Measurements from ENCODE around the gene RAP1GAP.

RAP1GAP gene

DNA sequence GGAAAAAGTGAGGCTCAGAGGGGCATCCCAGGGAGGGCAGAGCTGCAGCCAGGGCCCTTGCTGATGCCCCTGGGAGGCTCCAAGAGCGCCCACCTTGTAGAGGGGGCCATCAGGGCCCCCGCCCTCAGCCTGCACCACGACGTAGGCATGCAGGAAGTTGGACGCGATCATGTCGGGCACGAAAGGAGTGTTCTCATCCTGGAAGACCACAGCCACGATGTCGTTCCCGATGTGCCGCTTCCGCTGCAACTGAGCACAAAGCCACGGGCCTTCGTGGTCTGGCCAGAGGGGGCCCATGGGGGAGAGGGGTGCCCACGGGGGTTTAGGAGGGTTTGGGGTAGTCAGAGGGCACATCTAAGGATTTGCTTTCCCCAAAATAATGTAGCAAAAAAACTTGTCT is 59.1 kb downstream of the RAP1GAP start:
- no peak for DNase-seq (ENCODE audit: low read depth)

GRCh38 chr1:21608798-21609197 is 60.4 kb downstream of the RAP1GAP start:
- no peak for DNase-seq (ENCODE audit: low read depth)

- peak; percentile 5 for DNase-seq (ENCODE audit: low read depth)
Observed at GRCh38 chr1:21607549-21608529, 61.3 kb downstream of the RAP1GAP start.

GRCh38 chr1:21605964-21606705 is 63.0 kb downstream of the RAP1GAP start:
- no peak for DNase-seq (ENCODE audit: low read depth)

GRCh38 chr1:21605012-21605715 is 64.0 kb downstream of the RAP1GAP start:
- no peak for DNase-seq (ENCODE audit: low read depth)

GRCh38 chr1:21604208-21604957 is 64.8 kb downstream of the RAP1GAP start:
- DNase-seq (ENCODE audit: low read depth) = no peak

- no peak for DNase-seq (ENCODE audit: low read depth)
Observed at GRCh38 chr1:21603177-21604138, 65.7 kb downstream of the RAP1GAP start.

DNA sequence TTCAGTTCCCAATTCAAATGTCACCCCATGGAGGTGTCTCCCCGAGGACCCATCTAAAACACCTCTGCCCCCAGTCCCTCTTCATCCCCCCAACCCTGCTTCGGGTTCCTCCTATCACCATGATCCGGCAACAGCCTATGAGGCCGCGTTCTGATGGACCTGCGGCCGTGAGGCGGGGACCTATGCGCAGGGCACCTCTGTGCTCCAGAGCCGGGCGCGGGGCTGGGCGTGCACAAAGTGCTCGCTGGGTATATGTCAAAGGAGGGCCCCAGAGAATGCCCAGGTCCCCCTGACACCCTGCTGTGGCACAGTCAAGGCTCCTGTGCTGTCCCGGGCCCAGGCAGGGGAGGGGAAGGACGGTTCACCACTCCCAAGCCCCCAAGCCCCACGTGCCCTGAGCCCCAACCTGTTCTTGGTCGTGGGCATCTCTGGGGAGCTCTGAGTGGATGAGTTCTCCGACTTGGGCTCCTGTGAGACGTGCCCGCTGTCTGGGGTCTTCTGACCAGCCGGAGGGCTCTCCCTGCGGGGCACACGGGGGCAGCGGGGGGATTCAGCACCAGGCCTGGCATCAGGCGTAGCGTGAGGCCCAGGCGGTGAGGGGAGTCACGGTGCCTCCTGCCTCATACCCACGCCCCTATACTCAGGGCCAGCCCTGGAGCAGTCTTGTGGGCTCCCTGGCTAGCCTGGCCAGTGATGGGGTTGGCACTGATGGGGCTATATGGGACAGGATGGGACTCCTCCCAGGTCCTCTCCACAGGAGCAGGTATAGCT is 67.7 kb downstream of the RAP1GAP start:
- DNase-seq (ENCODE audit: low read depth) = no peak

- no peak for DNase-seq (ENCODE audit: low read depth)
Observed at GRCh38 chr1:21599402-21599801, 69.8 kb downstream of the RAP1GAP start.

- no peak for DNase-seq (ENCODE audit: low read depth)
Observed at GRCh38 chr1:21598904-21599303, 70.3 kb downstream of the RAP1GAP start.

DNA sequence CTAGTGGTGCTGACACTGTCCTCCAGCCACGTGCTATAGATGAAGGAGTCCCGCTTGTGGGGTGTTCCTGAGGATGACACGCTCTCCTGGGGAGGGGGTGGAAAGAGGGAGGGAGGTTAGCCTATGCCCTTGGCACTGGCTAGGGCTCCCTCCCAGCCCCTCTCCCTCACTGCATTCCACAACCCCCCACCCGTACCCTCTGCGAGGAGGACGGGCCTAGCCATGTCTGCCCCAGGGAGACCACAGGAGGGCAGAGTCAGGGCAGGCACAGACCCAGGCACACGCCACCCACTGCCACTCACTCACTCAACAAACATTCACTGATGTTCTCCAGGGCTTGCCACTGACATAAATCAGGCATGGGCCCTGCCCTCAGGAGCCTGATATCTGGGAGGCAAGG is 70.7 kb downstream of the RAP1GAP start:
- DNase-seq (ENCODE audit: low read depth) = no peak

- no peak for DNase-seq (ENCODE audit: low read depth)
Observed at GRCh38 chr1:21597753-21598152, 71.4 kb downstream of the RAP1GAP start.

- DNase-seq (ENCODE audit: low read depth) = no peak
Observed at GRCh38 chr1:21596628-21597027, 72.5 kb downstream of the RAP1GAP start.

DNA sequence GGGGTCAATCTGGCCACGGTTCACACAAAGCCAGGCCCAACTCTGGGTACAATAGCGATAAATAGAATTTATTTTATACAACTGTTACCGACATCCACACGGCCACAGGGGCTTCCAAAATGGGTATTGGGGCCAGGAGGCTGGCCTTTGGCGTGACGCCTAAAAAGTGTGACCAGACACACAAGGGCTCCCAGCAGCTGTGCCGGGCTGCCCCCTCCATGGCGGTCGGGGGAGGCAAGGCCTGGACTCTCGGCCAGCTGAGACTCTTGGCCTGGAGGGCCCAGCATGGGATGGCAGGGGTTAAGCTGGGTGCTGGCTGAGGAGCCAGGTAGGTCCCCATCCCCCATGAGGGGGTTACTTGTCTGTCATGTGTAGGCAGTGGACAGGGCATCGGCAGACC is 73.0 kb downstream of the RAP1GAP start:
- DNase-seq (ENCODE audit: low read depth) = no peak

DNA sequence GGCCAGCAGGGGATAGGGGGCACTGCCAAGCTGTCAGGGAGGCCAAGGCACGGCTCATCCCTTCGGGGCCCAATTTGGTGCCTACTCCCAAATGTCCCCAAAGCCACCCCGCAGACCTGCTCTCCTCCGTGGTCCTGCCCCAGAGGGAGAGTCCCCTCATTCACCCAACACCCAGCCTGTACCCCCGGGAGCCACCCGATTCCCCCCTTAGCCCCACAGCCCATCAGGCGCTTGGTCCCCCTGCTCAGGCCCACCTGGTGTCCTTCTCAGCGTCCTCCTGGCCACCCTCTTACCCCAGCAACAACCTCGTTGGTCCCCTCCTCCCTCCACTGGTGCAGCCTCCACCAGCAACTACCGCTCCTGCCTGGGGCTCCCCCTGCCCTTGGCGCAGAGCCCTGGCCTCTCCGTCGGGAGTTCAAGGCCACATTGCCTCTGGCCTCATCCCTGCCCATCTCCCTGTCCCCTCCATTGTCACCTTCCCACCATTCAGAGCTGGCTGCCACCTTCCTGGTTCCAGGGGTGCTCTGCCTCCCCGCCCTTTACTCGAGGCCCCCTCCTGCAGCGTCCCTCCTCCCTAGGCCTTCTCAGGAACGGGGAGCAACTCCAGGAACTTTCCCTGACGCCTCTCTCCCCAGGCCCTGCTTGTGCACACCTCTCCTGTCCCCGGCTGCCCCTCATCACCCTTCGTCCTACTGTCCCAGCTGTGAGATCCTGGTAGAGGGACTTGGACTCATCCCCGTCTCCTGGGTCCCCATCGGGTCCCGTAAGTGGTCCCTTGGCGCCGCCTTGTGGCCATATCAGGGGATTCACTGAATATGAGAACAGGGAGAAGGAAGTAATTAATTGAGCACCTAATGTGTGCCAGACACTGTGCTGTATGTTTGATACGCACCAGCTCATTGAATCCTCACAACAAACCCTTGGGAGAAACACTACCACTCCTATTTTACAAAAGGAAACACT is 73.9 kb downstream of the RAP1GAP start:
- peak; percentile 16 for DNase-seq (ENCODE audit: low read depth)

DNA sequence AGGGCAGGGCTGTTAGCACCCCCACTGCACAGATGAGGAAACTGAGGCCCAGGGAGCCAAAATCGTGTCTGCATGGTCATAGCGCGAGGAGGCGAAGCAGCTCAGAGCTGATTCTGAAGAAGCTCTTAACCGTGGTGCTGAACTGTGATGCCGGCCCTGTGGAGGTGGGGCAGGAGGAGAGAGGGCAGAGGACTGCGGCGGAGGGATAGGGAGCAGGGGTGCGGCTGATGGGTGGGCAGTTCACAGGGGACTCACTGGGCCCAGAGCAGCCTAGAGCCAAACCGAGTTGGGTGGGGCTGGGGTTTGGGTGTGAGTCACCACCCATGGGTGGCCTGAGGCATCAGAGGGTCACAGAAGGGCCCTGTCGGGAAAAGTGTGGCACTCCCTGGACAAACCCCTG is 74.7 kb downstream of the RAP1GAP start:
- no peak for DNase-seq (ENCODE audit: low read depth)

GRCh38 chr1:21593231-21593630 is 75.9 kb downstream of the RAP1GAP start:
- DNase-seq (ENCODE audit: low read depth) = no peak

DNA sequence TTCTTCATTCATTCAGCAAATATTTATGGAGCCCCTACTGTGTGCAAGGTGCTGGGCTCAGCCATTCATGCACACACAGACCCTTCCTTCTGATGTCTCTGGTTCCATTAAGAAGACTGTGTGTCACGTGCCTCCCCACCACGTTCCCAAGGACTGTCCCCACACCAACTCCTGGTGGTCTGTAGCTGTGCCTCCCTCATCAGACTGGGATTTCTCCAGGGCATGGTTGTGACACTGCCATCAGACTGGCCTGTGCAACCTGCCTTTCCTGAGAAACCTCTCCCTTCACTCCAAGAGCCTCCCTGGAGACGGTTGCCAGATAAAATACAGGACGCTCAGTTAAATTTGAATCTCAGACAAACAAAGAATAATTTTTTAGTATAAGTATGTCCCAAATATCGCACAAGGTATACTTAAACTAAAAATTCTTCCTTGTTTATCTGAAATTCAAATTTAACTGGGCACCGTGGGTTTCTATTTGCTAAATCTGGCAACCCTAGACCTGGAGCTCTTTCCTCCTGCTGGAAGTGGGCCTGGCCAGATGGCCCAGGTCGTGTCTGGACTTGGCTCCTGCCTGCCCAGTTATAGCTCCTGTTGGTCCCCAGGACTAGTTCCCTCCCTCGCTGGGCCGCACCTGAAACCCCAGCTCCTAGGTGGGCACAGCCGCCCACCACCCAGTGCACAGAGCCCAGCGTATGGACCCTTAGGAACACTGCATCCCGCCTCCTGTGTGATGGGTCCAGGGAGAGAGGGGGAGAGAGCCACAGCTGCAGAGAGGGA is 76.9 kb downstream of the RAP1GAP start:
- no peak for DNase-seq (ENCODE audit: low read depth)
